Ureter (tissue), 1 donor: Measurements from ENCODE around the gene AGPAT4. TPM values are rescaled to one million over a fixed set of nuclear protein-coding genes. Genes with fewer than 3 reads are reported as not detected.

ENCODE experiments used
- DNase-seq: peaks from one replicate; pipeline ENCODE4 v3.0.0-alpha.2; 2020; ENCODE audit warnings: low spot score
- total RNA-seq: library from RNA; stranded (reverse); gene quantifications from one replicate; pipeline ENCODE4 v1.2.4, GENCODE V29; 2023
- donor health status: DM: yes; HTN: yes; CAD: no.

AGPAT4 gene
- total RNA-seq, 1 donor from 2014 or later, result 20.2 TPM

DNA sequence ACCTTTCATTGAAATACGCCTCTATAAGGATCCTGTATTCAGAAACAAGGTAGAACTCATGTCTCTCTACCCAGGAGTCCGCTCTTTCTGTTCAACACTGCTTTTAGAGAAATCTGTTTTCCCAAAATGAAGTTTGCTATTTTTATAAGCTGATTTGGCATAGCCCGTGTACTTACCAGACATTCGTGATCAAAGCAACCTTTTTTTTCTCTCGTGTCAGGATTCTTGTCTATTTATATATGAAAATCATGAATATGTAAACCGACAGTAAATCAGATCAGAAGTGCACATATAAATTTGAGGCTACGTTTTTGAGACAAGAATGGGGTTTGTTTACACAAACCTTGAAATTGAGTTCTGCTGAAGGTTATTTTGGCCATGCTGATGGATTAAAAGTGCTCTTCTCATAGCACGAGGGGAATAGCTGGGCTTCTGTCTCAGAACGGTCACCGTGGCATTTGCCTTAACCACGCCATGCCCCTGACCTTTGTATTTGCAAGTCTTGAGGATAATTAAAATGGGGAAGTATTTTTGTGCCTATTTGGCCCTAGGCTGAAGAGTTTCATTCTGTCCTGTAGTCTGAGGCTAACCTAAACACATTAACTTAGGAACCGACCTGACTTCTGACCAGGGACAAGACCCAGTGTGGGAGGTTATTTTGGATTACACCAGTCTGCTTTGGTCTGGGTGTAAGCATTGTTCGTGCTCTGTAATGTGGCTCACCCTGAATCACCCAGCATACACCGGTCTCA lies 163.7 kb downstream of the AGPAT4 start:
- no peak for DNase-seq

DNA sequence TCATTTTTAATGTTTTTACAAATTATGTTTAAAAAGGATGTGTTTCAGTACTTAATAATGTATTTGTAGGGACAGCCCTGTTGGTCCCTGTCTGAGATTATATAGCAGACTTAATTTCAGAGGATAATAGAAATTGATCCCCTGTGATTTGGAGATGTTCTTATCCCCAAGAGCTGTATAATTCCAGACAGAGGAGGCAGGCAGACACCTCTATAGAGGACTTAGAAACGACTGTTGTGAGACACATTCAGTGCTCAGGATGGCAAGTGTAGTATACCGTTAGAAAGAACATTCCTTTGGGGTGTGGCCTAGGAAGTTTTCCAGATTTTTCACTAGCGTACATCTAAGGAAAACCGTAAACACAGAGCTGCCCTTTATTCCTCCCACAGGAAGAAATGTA lies 164.5 kb downstream of the AGPAT4 start:
- DNase-seq, result no peak

DNA sequence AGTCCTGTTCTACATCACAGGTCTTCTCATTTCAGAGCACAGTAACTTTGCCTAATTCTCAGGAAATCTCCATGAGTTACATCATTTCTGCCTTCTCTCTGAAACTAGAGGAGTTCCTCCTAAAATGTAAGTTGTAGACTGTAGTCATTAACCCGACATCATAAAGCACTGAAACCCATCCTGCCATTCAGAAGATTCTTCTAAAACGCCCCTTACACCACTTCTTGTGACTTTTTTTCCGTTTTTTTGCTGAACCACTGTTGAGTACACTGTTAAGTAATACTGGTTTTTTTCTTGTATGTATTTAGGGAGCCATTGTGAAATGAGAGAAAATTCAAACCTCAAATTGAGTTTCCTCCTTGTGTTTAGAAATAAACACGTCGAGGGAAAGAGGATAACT lies 164.9 kb downstream of the AGPAT4 start:
- DNase-seq, result no peak

DNA sequence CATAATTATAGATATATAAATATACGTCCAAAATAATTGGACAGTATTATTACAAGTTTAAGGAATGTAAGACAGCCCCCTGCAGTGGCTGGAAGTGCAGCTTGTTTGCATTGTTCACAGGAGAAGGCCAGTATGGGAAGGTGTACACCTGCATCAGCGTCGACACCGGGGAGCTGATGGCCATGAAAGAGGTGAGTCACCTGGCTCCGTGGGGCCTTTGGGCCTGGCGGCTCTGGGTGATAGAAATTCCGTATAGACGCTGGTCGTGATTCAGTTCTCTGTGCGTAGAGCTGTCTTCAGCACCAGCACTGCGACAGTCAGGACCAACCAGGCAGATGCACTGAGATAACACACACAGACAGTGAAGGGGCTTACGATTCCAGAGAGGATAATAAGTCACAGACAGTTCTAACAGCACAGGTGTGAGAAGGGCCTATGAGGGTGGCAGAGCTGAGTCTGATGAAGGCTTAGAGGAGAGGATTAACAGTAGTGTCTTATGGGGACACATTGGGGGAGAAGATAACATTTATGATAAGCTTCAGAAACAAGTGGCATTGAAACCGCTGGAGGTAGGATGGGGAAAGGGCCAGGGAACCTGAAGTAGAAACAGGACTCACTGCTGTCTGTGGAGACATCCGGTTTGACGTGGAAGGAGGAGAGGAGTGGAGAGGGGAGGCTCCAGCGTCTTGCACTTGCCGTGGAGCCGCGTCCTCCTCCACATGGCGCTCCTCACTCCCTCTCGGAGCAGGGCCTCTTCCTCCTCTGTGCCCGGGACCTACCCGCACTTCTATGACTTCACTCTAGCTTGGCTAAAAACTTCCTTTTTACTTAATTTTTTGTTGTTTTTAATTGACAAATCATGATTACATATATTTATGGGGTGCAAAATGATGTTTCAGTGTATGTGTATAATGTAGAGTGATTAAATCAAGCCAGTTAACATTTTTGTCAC lies 165.8 kb downstream of the AGPAT4 start:
- no peak for DNase-seq

DNA sequence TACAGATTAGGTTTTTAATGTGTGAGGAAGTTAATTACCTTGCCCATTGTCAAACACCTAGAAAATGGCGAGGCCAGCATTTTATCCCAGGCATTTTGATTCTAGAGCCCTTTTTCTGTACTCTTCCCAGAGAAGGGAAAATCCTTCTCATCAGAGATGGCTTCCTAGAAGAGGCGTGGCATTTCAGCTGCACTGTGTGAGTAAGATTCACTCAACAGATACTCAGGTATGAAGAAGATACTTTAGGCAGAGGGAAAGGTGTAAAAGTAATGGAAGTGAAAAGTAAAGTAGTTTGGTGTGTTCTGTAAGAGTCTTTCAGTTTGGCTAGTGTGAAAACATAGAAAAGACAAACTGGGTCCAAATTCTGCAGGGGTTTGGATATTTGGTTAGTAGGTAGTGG lies 168.5 kb downstream of the AGPAT4 start:
- no peak for DNase-seq

DNA sequence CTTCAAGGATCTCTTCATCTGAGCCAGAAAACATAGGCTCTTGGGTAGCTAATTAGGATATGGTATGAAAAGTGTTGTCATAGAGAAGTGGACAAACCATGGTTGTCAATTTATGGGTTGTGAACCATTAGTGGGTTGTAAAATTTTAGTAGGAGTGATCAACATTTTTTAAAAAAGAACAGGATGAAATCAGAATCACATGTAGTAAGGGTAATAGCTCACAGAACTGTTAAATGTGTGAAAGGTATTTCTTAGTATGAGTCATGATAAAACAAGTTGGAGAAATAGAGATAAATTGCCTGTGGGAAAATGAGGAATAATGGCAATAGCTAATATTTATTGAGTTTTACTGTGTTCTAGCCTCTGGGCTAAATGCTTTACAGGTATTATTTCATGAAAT lies 168.9 kb downstream of the AGPAT4 start:
- no peak for DNase-seq

DNA sequence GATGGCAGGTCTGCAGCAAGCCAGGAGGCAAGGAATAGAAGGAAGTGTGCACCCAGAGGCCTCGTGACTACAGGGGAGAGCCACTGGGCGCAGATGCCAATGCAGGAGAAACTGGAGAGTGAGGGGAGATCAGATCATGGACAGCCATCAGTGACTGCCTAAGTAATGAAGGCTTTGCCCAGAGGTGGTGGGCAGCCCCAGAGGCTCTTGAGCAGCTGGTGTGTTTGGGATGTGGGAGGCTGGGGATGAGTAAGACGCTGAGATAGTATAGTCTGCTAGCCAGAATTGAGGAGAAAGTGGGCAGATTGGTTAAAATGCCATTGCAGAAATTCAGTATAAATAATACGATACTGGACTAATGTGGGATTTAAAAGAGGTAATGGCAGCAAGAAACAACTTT lies 170.4 kb downstream of the AGPAT4 start:
- DNase-seq, result no peak

DNA sequence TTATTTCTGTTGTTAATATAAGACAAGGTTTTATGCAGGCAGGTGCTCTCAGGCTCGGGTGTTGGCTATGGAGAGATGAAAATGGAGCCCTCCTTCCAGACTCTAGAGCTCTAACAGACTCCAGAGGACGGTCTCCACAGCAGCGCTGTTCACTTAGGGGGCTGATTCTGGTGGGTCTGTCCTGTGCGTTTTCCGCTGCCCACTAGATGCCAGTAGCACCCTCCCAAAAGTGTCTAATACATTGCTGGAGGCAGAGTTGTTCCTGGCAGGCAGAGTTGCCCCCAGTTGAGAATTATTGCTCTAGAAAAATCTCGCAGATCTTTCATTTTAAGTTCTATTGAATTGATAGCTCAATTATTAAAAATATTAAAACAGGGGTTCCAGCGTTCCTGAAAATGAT lies 172.3 kb downstream of the AGPAT4 start:
- DNase-seq, result no peak

DNA sequence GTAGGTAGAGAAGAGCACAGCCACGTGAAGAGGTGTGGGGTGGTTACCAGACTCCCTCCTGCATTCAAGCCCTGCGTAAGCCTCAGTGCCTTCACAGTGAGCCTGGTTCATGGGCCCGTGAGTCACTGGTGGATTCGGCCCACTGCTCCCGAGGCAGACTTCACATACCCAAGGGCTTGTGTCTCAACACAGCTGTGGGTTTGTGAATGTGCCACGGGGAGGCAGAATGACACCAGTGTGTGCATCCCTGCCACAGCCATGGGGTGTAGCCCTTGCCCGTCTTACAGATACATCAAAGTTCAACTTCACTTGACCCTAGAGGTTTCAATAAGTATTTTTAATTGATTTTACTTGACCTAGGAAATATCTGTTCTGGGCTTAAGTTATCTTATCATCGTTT lies 173.8 kb downstream of the AGPAT4 start:
- DNase-seq, result no peak

DNA sequence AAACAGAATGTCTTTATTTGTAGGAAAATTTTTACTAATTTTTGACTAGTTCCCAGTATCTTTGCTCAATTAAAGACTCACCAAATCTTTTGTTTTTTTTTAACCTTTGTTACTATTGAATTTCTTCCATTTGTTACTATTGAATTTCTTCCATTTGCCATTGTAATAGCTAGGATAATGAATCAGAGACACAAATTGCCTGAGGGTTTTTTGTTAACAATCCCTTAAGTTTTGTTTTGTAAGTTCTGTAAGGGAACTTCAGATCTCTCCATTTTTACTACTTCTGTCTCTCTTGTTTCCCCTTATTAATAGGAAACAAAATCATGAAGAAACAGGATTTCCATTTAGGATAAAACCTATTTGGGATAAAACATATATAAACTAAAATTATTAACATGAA lies 177.9 kb downstream of the AGPAT4 start:
- DNase-seq, result no peak

DNA sequence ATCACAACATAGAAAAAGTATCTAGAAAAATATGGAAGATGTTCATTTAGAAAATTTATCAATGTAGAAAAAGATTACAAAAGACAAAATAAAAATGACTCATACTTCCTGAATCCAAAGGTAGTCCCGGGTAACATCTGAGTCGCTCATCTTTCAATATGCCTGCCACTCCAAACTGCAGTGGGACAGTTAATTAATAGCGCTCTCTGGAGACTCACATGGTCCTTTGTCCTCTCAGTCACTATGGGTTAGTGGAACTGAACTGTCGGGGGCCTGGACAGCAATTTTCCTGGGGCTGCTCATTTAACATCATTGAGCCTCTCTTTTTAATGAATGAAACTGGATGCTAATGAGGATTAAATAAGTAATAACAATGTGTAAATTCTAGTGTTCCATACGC lies 178.9 kb downstream of the AGPAT4 start:
- no peak for DNase-seq

DNA sequence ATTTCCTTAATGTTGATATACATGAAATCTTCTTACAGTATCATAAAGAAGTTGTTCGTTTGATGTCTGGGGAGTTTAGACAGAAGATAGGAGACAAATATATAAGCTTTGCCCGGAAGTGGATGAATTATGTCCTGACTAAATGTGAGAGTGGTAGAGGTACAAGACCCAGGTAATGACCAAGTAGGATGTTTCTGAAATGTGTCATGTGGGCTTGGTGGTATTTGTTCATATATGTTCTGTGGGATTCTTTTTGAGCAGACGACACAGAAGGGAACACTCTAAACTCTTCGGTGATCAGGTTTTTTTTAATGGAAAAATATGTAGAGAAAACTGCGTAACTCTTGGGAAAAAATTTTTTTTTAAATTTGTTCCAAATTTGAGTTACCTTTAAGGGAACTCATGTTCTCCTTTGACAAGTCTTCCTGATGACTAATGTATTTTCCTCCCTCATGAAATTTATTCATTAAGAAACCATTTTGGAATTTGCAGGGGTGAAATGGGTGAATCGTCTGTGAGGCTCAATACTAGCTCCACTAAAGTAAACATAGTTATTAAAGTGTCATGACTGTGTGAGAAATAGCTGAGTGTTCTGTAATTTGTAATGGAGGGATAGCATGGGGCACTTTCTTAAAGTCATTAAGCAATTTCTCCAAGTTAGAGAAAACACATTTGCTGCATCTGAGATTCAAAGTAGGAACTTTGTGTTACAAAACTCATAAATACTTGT lies 181.7 kb downstream of the AGPAT4 start:
- DNase-seq, result no peak

DNA sequence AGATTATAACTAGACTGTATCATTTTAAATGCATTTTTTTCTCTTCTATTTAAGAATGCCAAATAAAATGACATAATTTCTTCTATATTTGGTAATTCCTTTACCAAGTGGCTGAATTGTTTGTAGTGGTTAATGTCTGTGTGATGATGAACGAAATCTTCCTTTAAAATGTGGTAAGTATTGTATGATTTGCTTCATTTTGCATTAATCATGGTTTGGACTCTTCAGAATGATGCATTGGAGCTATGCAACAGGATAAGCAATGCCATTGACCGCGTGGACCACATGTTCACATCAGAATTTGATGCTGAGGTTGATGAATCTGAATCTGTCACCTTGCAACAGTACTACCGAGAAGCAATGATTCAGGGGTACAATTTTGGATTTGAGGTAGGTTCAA lies 182.7 kb downstream of the AGPAT4 start:
- no peak for DNase-seq

DNA sequence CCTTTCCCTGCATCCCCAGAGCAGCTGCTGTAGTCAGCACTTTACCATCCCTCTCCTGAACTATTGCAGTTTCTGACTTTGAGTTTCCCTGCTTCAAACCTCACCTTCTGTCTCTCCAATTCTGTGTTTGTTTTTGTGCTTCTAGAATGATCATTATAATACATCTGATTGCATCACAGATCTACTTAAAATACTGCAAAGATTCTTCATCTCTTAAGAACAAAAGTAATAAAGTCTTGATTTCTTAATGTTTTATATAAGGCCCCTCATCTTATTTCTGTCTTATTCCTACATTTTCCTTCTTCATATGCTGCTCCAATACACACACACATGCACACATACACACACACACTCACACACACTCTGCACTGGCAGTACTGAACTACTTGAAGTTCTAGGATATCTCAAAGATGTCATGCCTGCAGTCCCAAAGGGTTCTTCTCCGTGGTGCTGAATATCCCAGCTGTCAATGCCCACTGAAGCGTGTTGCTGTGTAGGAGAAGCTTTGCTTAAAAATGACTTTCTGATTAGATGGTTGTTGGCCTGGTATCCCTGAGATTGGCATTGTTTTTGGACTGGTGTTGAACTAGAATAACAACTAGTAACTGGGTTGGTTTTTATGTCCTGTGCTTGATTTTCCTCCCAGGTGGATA lies 185.1 kb downstream of the AGPAT4 start:
- DNase-seq, result no peak

DNA sequence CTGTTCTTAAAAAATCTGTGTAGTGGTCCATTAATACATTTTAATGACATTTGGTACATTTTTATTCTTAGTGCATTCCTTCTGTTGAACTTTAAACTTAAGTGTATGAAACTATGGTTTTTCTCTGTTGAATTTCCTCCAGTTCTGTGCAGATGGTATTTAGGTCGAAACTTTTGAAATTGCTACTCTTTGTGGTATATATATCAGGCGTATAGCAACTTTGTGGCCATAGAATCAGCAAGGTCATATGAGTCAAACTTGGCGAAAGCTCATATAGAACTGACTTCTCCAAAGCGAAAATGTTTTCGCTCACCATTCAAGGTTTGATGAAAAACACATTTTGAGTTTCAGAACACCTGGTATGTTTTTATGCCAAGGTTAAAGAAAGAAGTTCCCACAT lies 188.6 kb downstream of the AGPAT4 start:
- no peak for DNase-seq

DNA sequence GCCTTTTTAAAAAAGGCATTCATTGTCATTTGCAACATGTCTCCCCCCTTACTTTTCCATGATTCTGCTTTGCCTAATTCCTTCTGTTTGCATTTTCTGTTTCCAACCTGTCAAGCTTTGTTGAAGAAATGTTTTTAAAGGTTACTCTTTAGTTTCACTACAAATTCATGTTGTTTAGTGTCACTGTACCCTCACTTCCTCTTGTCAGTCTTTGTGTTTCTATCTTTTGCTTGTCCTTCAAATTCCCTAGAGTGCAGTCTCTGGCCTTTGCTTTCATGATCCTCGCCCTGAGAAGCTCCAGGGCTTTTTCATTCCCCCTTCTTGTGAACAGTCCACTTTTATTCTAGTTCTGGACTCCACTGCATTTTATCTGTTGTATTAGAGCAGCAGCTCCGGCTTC lies 191.6 kb downstream of the AGPAT4 start:
- no peak for DNase-seq

DNA sequence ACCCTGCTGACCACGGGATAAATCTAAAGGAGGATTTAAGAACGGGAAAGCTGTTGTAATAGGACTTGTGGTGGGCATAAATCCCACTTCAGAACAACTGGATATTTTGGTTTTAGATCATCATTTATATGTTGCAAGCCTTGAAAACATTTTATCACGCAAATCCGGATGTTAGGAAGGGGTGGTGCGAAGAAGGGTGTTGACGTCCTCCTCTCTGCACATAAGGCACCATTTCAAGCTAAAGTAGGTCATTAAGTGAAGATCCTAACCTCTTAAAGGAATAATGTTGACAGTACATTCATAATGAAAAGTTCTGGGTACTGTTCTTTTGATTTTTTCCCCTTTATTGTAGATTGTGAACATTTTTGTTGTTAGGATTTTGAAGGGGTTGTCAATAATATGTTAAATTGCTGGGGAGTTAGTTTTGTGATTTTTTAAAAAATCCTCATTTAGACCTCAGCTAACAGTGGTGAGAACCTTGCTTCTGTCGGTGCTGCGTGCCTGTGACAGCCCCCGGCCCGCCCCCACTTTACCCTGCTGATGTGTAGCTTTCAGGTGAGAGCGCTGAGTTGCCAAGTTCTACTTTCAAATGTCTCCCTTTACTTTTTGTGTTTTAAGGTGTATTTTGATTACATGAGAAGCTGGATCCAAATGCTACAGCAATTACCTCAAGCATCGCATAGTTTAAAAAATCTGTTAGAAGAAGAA lies 193.4 kb downstream of the AGPAT4 start:
- DNase-seq, result no peak
